ENCODE measurements around the gene SF3B2. TPM values are rescaled to one million over a fixed set of nuclear protein-coding genes. Genes with fewer than 3 reads are reported as not detected.

The SF3B2 gene
- total RNA-seq, 1 donor from 2014 or later = 201 TPM

GRCh38 chr11:66068923-66069714, 17.0 kb downstream of the SF3B2 start:
- Mint-ChIP-seq H3K36me3 (peaks cover 37% of the 10 kb centered on the region), H3K27ac (peak overlapping the region; percentile 91), H3K9me3 (peaks cover 6% of the 10 kb centered on the region), H3K4me3 (peak overlapping the region; percentile 77), H3K27me3 (ENCODE audit: low read depth) (no peaks in the 10 kb centered on the region), H3K4me1 (peaks cover 26% of the 10 kb centered on the region)
- peak in 1 of 2 experiments; percentile 42 for DNase-seq (ENCODE audit: low spot score in 2 of 2, unreplicated experiment in 2 of 2)
- TF ChIP-seq CTCF (IDR thresholded peaks at IDR 0.05; ENCODE audit: unreplicated experiment) = no peak

- peak within 1 kb of the TSS; percentile 91 for H3K27ac Mint-ChIP-seq
- H3K4me1 Mint-ChIP-seq = peaks cover 26% of the 10 kb centered on the region
- H3K4me3 Mint-ChIP-seq = peak within 1 kb of the TSS; percentile 90
- H3K27me3 Mint-ChIP-seq (ENCODE audit: low read depth) = no peaks in the 10 kb centered on the region
- H3K36me3 Mint-ChIP-seq = peaks cover 34% of the 10 kb centered on the region
- H3K9me3 Mint-ChIP-seq = peaks cover 4% of the 10 kb centered on the region
- DNase-seq (ENCODE audit: low spot score in 2 of 2, unreplicated experiment in 2 of 2) = peak; percentile 58 to 71
- TF ChIP-seq CTCF (IDR thresholded peaks at IDR 0.05; ENCODE audit: unreplicated experiment) = no peak
These were observed 17.8 kb downstream of the SF3B2 start, which contains the start of gene PACS1 for GRCh38 chr11:66069715-66070603. Gene PACS1 (plus strand): TSS chr11:66070272. CDS start chr11:66070487, 215 bp downstream.

- Mint-ChIP-seq H3K27ac (peak overlapping the region; percentile 79), H3K4me1 (peaks cover 26% of the 10 kb centered on the region), H3K36me3 (peaks cover 32% of the 10 kb centered on the region), H3K27me3 (ENCODE audit: low read depth) (no peaks in the 10 kb centered on the region), H3K9me3 (no peaks in the 10 kb centered on the region), H3K4me3 (peak overlapping the region; percentile 90)
- peak; percentile 31 to 48 for DNase-seq (ENCODE audit: low spot score in 2 of 2, unreplicated experiment in 2 of 2)
- TF ChIP-seq CTCF (IDR thresholded peaks at IDR 0.05; ENCODE audit: unreplicated experiment) = no peak
These were observed 18.6 kb downstream of the SF3B2 start for GRCh38 chr11:66070604-66071380.

GRCh38 chr11:66071381-66071801, 19.2 kb downstream of the SF3B2 start:
- H3K27ac Mint-ChIP-seq = peak overlapping the region; percentile 79
- no peaks in the 10 kb centered on the region for H3K9me3 Mint-ChIP-seq
- DNase-seq (ENCODE audit: low spot score in 2 of 2, unreplicated experiment in 2 of 2) = peak in 1 of 2 experiments; percentile 16
- TF ChIP-seq CTCF (IDR thresholded peaks at IDR 0.05; ENCODE audit: unreplicated experiment) = no peak
- H3K36me3 Mint-ChIP-seq = peaks cover 32% of the 10 kb centered on the region
- peak overlapping the region; percentile 90 for H3K4me3 Mint-ChIP-seq
- H3K27me3 Mint-ChIP-seq (ENCODE audit: low read depth) = no peaks in the 10 kb centered on the region
- H3K4me1 Mint-ChIP-seq = peaks cover 26% of the 10 kb centered on the region

- H3K27ac Mint-ChIP-seq = peak overlapping the region; percentile 79
These were observed 19.9 kb downstream of the SF3B2 start for GRCh38 chr11:66072081-66072480.

More at GRCh38 chr11:66072081-66072480, 19.9 kb downstream of the SF3B2 start:
- Mint-ChIP-seq H3K4me3 (peak overlapping the region; percentile 90), H3K36me3 (peaks cover 26% of the 10 kb centered on the region), H3K27me3 (ENCODE audit: low read depth) (no peaks in the 10 kb centered on the region), H3K9me3 (no peaks in the 10 kb centered on the region), H3K4me1 (peaks cover 26% of the 10 kb centered on the region)
- DNase-seq (ENCODE audit: low spot score in 2 of 2, unreplicated experiment in 2 of 2) = no peak
- no peak for TF ChIP-seq CTCF (IDR thresholded peaks at IDR 0.05; ENCODE audit: unreplicated experiment)
